K562 (cell line): ENCODE measurements around the gene PAQR7. TPM values are rescaled to one million over a fixed set of nuclear protein-coding genes. Genes with fewer than 3 reads are reported as not detected.

ENCODE experiments used
- ATAC-seq: fragments of 200-7000 bp; cut with Tn5 transposase; 3 replicates; pipeline ENCODE4 v1.9.1; 2020; ENCODE audit warnings: moderate library complexity
- BruUV-seq: library from RNA; stranded (reverse); fragments of 400-500 nt; replicated peaks from 2 replicates; lab custom pipeline; 2021; lab: Mats Ljungman, UMichigan
- CTCF ChIA-PET: fragments of 300-600 bp; formaldehyde crosslinking; extraction: SDS; loops from one replicate; lab custom pipeline; 2021; ENCODE audit warnings: low intra/inter-chr PET ratio; lab: Yijun Ruan, JAX
- POLR2A ChIA-PET: fragments of 300-600, 350-650 bp; sonication (Branson Sonifier 250); formaldehyde crosslinking; extraction: SDS; loops from one replicate; lab custom pipeline; 2021; ENCODE audit warnings: antibody characterized with exemption, inconsistent platforms; lab: Yijun Ruan, JAX
- DNase-seq, 4 experiments: peaks; one replicate each; pipeline versions ENCODE4 v3.0.0 to v3.0.0-alpha.2; 2011 to 2018; ENCODE audit warnings: low spot score in 3 of 4, mixed read lengths in 3 of 4; ENCODE audit errors: extremely low read depth in 1 of 4
- FAIRE-seq: peaks from 2 replicates; lab custom pipeline; 2011; peaks lifted over from hg19 to GRCh38; lab: Jason Lieb, UNC
- H2AFZ ChIP-seq: 2 replicates; pipeline ENCODE4 v1.6.0; 2011; ENCODE audit warnings: low read depth, low read length, control low read depth, inconsistent platforms
- H3K27ac ChIP-seq: fragments of 200-600 bp; 3 replicates; pipeline ENCODE4 v1.8.0; 2011; ENCODE audit warnings: low read depth, mild to moderate bottlenecking, control low read depth, inconsistent platforms, low read length, moderate library complexity, mixed read lengths; ENCODE audit errors: extremely low read depth
- H3K27me3 ChIP-seq, 2 experiments: fragments of 300-600 bp in 1 of 2; 2 replicates in 1 of 2; 3 replicates in 1 of 2; pipeline versions ENCODE4 v1.6.0 to v1.8.0; 2011; ENCODE audit warnings: inconsistent platforms in 2 of 2, low read length in 2 of 2, mild to moderate bottlenecking in 1 of 2, mixed read lengths in 1 of 2, moderate library complexity in 1 of 2; ENCODE audit not compliant: control insufficient read depth in 2 of 2, insufficient read depth in 2 of 2
- H3K36me3 ChIP-seq: fragments of 300-600 bp; 3 replicates; pipeline ENCODE4 v1.8.0; 2011; ENCODE audit warnings: mild to moderate bottlenecking, low read length, inconsistent platforms; ENCODE audit not compliant: control insufficient read depth, insufficient read depth
- H3K4me1 ChIP-seq, 2 experiments: fragments of 200-600 bp in 1 of 2; replicated peaks in 1 of 2; 2 replicates in 1 of 2; 3 replicates in 1 of 2; pipeline versions ENCODE4 v1.5.1 to v1.8.0; 2011; ENCODE audit warnings: inconsistent platforms in 2 of 2, low read length in 2 of 2, mild to moderate bottlenecking in 1 of 2, mixed read lengths in 1 of 2, moderate library complexity in 1 of 2; ENCODE audit not compliant: control insufficient read depth in 2 of 2, insufficient read depth in 2 of 2
- H3K4me2 ChIP-seq: 2 replicates; pipeline ENCODE4 v1.6.1; 2011; ENCODE audit warnings: low read length, control low read depth, inconsistent platforms, mixed read lengths; ENCODE audit not compliant: insufficient read depth
- H3K4me3 ChIP-seq: fragments of 200-600 bp; sonication (generic), shearing (Covaris generic); 2 replicates; pipeline ENCODE4 v1.5.1; 2016; ENCODE audit warnings: control low read depth, inconsistent platforms
- H3K79me2 ChIP-seq: fragments of 200-600 bp; 3 replicates; pipeline ENCODE4 v1.8.0; 2011; ENCODE audit warnings: low read length, inconsistent platforms; ENCODE audit not compliant: control insufficient read depth, insufficient read depth
- H3K9ac ChIP-seq, 2 experiments: 2 replicates each; pipeline versions ENCODE4 v1.6.0 to v1.6.1; 2011; ENCODE audit warnings: low read depth in 2 of 2, low read length in 2 of 2, control low read depth in 1 of 2, inconsistent platforms in 1 of 2, mild to moderate bottlenecking in 1 of 2, mixed read lengths in 1 of 2; ENCODE audit not compliant: insufficient read depth in 1 of 2
- H3K9me1 ChIP-seq: one replicate; pipeline ENCODE4 v1.6.0; 2011; ENCODE audit warnings: inconsistent platforms, mild to moderate bottlenecking, low read length, moderate library complexity; ENCODE audit not compliant: control insufficient read depth, insufficient read depth
- H3K9me3 ChIP-seq: replicated peaks from 2 replicates; pipeline ENCODE4 v1.5.1; 2011; ENCODE audit warnings: low read depth, low read length, inconsistent platforms; ENCODE audit not compliant: control insufficient read depth, insufficient read depth
- H4K20me1 ChIP-seq: replicated peaks from 2 replicates; pipeline ENCODE4 v1.6.1; 2011; ENCODE audit warnings: low read length, inconsistent platforms, mixed read lengths; ENCODE audit not compliant: control insufficient read depth, insufficient read depth
- POLR2G ChIP-seq: fragments of 200-400 bp; formaldehyde crosslinking; IDR thresholded peaks from 2 replicates; pipeline ENCODE4 v1.6.1; 2017; ENCODE audit warnings: low read depth, mild to moderate bottlenecking, antibody characterized with exemption, low read length, moderate library complexity
- WGBS: fragments of 100-300 bp; shearing (Covaris generic); methylation state at CpG from one replicate; pipeline ENCODE4 v1.1.6; 2016; ENCODE audit warnings: low coverage, mixed read lengths; ENCODE audit not compliant: insufficient coverage; ENCODE audit errors: missing lambda C conversion rate; 5-methylcytosine and 5-hydroxymethylcytosine counted together
- in situ Hi-C: fragments of 300-500 bp; cut with MboI; formaldehyde crosslinking; loops from 4 replicates; pipeline ENCODE4 v1.15.0; 2018; ENCODE audit warnings: inconsistent platforms, mixed read lengths
- intact Hi-C: fragments of 100-400 bp; cut with micrococcal nuclease; formaldehyde crosslinking; loops from 2 replicates; pipeline ENCODE4 v1.14.2; 2022
- polyA plus RNA-seq, 8 experiments: library from polyadenylated mRNA; depleted of rRNA in 4 of 8; stranded (reverse) in 5 of 8; unstranded in 3 of 8; fragments of >200 nt; fragmentation: Nextera tagmentation in 2 of 8; fragmentation: Illumina TruSeq in 1 of 8; extraction: Ambion mirVana in 2 of 8; extraction: Trizol in 1 of 8; gene quantifications; 2 replicates each; pipeline versions ENCODE4 v1.2.1 to v1.2.3, GENCODE V29; 2011 to 2014; ENCODE audit warnings: inconsistent platforms in 1 of 8, missing spikeins in 1 of 8
- total RNA-seq, 7 experiments: library from RNA; depleted of rRNA in 6 of 7; stranded (reverse); fragments of >200 nt in 6 of 7; fragmentation: Illumina TruSeq in 2 of 7; extraction: Trizol in 2 of 7; gene quantifications; 2 replicates each; pipeline versions ENCODE4 v1.2.1 to v1.2.3, GENCODE V29; 2011 to 2021; ENCODE audit warnings: low replicate concordance in 1 of 7
- TF ChIP-seq, protein P1 (sequence below): fragments of 250-450 bp; sonication (Bioruptor Pico); IDR thresholded peaks from 2 replicates; pipeline ENCODE4 v1.8.0; 2021; ENCODE audit warnings: borderline replicate concordance, mild to moderate bottlenecking, moderate library complexity; ENCODE audit not compliant: poor library complexity, severe bottlenecking

PAQR7 gene
- total and polyA plus RNA-seq, 9 of the 15 experiments (the other 6 are each of a cell fraction or from before 2014, with no cell fraction given) = 1.1 to 5.2 (median 2.6) TPM

- DNase-seq (no peak), FAIRE-seq (no peak), ATAC-seq (no peak)
- H3K79me2 ChIP-seq = peaks cover 23% of the 10 kb centered on the region
- TF ChIP-seq POLR2G = peak; percentile 51
- TF ChIP-seq, protein P1, sequence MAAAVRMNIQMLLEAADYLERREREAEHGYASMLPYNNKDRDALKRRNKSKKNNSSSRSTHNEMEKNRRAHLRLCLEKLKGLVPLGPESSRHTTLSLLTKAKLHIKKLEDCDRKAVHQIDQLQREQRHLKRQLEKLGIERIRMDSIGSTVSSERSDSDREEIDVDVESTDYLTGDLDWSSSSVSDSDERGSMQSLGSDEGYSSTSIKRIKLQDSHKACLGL (CRISPR knock-in tag) = no peak
- H3K9me1 ChIP-seq = no peaks in the 10 kb centered on the region
- no peaks in the 10 kb centered on the region for H3K27me3 ChIP-seq
- no peak overlapping the region for H3K4me2 ChIP-seq
- BruUV-seq = no TSS peak
- H4K20me1 ChIP-seq = no peaks in the 10 kb centered on the region; the same call in 1 of the 2 replicates
- CTCF ChIA-PET = no interaction called here
- peak overlapping the region in 1 of 2 experiments; percentile 24; a peak in 2 of 4 replicates for H3K9ac ChIP-seq
- peaks cover 4% of the 10 kb centered on the region; the same call in 1 of the 3 replicates for H3K36me3 ChIP-seq
- in situ Hi-C loops (loop anchor here (10.0 kb wide), 1 partner anchor 411 kb away; no protein-coding TSS in a partner anchor), intact Hi-C loops (no loop called here)
- no peaks in the 10 kb centered on the region for H3K9me3 ChIP-seq
- H3K27ac ChIP-seq = no peak overlapping the region
- H3K4me1 ChIP-seq = peaks cover 20 to 58% of the 10 kb centered on the region in 2 experiments
- H2AFZ ChIP-seq = no peak overlapping the region
- POLR2A ChIA-PET = interaction anchor here (0.6 to 1.1 kb wide), 4 partner anchors 8 to 193 kb away, joined by 3 read pairs; no protein-coding TSS in a partner anchor
- no peak overlapping the region for H3K4me3 ChIP-seq
- 80% methylated on average over 23 of the region's 24 CpGs for WGBS
Measured at GRCh38 chr1:25815208-25816111, 60.0 kb downstream of the PAQR7 start.
